ENCODE data around the gene RBCK1. TPM values are rescaled to one million over a fixed set of nuclear protein-coding genes. Genes with fewer than 3 reads are reported as not detected.

Gene RBCK1
- total and polyA plus RNA-seq, 12 donors: 55.2 to 339 (median 128) TPM

DNA sequence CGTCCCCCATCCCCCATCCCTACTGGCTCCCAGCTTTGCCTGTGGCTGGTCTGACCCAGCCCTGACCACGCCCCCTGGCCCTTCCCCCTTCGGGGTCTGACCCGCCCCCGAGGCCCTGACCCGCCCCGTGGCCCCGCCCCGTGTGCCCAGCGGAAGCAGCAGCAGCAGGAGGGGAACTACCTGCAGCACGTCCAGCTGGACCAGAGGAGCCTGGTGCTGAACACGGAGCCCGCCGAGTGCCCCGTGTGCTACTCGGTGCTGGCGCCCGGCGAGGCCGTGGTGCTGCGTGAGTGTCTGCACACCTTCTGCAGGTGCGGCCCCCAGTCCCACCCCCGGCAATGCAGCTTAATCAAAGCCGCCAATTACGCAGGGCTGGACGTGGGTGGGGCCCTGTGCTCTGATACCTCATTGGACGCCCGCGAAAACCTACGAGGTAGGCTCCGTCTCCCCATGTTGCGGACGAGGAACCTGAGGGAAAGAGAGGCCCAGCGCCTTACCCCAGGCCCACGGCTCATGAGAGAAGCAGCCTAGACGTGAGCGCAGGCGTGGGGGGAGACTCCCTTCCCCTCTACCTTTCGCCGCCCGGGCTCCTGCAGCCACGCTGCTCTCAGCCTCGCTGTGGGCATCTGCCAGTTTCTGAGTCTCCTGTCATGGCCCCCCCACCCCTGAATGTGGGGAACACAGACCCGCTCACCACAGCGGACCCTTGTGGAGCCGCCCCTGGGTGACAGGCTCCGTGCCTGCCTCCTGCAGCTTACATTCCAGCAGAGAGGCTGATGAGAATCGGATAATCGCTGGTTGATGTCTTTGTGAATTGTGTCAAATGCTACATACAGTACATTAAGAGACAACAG lies 12.8 kb downstream of the RBCK1 start:
- DNase-seq: peak in 3 of 7 donors; percentile 29 to 59 (median 40)
- Histone ChIP-seq H3K36me3 (replicated peaks in 1 of 2) (peaks cover 0 to 52% of the 10 kb centered on the region in 2 donors), H3K4me1 (replicated peaks in 1 of 2) (peaks cover 11 to 17% of the 10 kb centered on the region in 2 donors), H3K27ac (no peak overlapping the region), H3K4me3 (no peak overlapping the region), H3K9me3 (replicated peaks in 1 of 3) (no peaks in the 10 kb centered on the region), H3K27me3 (no peaks in the 10 kb centered on the region)
- 87 to 94% (median 90%) methylated on average over 18 to 49 of the region's 49 CpGs for WGBS, 4 donors
- intact Hi-C loops (cut with DNase I): no loop called here
- TF ChIP-seq, protein P1, sequence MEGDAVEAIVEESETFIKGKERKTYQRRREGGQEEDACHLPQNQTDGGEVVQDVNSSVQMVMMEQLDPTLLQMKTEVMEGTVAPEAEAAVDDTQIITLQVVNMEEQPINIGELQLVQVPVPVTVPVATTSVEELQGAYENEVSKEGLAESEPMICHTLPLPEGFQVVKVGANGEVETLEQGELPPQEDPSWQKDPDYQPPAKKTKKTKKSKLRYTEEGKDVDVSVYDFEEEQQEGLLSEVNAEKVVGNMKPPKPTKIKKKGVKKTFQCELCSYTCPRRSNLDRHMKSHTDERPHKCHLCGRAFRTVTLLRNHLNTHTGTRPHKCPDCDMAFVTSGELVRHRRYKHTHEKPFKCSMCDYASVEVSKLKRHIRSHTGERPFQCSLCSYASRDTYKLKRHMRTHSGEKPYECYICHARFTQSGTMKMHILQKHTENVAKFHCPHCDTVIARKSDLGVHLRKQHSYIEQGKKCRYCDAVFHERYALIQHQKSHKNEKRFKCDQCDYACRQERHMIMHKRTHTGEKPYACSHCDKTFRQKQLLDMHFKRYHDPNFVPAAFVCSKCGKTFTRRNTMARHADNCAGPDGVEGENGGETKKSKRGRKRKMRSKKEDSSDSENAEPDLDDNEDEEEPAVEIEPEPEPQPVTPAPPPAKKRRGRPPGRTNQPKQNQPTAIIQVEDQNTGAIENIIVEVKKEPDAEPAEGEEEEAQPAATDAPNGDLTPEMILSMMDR (IDR thresholded peaks at IDR 0.05): no peak
- no peak for TF ChIP-seq POLR2A (IDR thresholded peaks at IDR 0.05)

DNA sequence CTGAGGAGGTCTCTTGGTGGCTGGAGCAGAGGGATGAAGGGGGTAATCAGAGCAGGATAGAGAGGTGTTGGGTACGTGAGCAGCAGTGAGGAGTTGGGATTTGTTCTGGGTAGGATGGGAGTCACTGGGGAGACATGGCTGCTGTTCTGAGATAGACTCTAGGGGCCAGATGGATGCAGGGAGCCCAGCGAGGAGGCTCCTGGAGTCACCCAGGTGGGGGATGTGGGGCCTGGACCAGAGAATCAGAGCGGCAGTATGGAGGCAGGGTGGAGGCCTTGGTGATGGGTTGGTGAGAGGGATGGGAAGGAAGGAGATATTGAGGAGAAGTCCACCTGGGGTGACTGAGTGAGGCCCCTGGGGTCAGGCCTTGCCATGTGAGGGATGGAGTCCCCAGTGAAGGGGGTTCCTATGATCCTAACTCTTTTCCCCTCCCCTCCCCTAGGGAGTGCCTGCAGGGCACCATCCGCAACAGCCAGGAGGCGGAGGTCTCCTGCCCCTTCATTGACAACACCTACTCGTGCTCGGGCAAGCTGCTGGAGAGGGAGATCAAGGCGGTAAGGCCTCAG lies 13.7 kb downstream of the RBCK1 start:
- no peak for DNase-seq
- 95 to 99% (median 96%) methylated on average over 8 of the region's 8 CpGs for WGBS, 4 donors

DNA sequence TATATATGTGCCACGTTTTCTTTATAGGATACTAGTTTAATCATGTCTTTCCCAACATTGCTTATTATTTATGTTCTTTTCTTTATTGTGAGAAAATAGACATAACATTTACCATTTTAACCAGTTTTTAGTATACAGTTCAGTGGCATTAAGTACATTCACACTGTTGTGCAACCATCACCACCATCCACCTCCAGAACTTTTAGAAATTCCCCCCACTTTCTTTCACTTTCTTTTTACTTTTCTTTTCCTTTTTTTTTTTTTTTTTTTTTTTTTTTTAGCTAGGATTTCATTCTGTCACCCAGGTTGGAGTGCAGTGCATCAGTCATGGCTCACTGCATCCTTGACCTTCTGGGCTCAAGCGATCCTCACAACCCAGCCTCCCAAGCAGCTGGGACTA lies 18.5 kb downstream of the RBCK1 start:
- TF ChIP-seq POLR2A (IDR thresholded peaks at IDR 0.05): no peak
- TF ChIP-seq, protein P1 (IDR thresholded peaks at IDR 0.05): no peak
- no peaks in the 10 kb centered on the region for H3K27me3 ChIP-seq
- peaks cover 0 to 16% of the 10 kb centered on the region in 2 donors for H3K4me1 ChIP-seq (replicated peaks in 1 of 2)
- H3K4me3 ChIP-seq: no peak overlapping the region
- intact Hi-C loops (cut with DNase I): no loop called here
- no peaks in the 10 kb centered on the region for H3K9me3 ChIP-seq (replicated peaks in 1 of 3)
- DNase-seq: no peak
- WGBS, 4 donors: 72 to 86% (median 77%) methylated on average over 2 of the region's 2 CpGs
- peaks cover 0 to 71% of the 10 kb centered on the region in 2 donors for H3K36me3 ChIP-seq (replicated peaks in 1 of 2)
- H3K27ac ChIP-seq: no peak overlapping the region

More for the DNA sequence above, 13.7 kb downstream of the RBCK1 start:
- Histone ChIP-seq H3K4me3 (no peak overlapping the region), H3K9me3 (replicated peaks in 1 of 3) (no peaks in the 10 kb centered on the region), H3K4me1 (replicated peaks in 1 of 2) (peaks cover 8 to 12% of the 10 kb centered on the region in 2 donors), H3K27ac (no peak overlapping the region), H3K36me3 (replicated peaks in 1 of 2) (peaks cover 0 to 53% of the 10 kb centered on the region in 2 donors), H3K27me3 (no peaks in the 10 kb centered on the region)
- intact Hi-C loops (cut with DNase I): no loop called here
- TF ChIP-seq POLR2A (IDR thresholded peaks at IDR 0.05): no peak

DNA sequence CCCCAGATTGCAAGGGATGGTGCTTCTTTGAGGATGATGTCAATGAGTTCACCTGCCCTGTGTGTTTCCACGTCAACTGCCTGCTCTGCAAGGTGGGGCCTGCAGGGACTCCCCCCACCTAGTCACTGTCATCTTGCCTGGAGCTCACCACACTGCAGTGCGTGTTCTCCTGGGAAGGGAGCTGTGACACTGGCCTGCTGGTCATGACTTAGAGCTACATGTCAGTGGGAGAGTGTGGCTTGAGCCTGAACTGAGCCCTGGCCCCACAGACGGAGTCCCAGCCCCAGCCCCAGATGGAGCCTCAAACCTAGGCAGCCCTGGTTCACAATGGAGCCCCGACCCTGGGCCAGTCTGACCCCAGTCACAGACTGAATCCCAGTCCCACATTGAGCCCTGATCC lies 19.3 kb downstream of the RBCK1 start:
- H3K27me3 ChIP-seq: no peaks in the 10 kb centered on the region
- TF ChIP-seq, protein P1 (IDR thresholded peaks at IDR 0.05): no peak
- TF ChIP-seq POLR2A (IDR thresholded peaks at IDR 0.05): no peak
- 89 to 100% (median 96%) methylated on average over 1 to 4 of the region's 4 CpGs for WGBS, 4 donors
- H3K36me3 ChIP-seq (replicated peaks in 1 of 2): peaks cover 0 to 71% of the 10 kb centered on the region in 2 donors
- H3K4me1 ChIP-seq (replicated peaks in 1 of 2): peaks cover 0 to 16% of the 10 kb centered on the region in 2 donors
- no peak overlapping the region for H3K4me3 ChIP-seq
- DNase-seq: no peak
- intact Hi-C loops (cut with DNase I): no loop called here
- no peaks in the 10 kb centered on the region for H3K9me3 ChIP-seq (replicated peaks in 1 of 3)
- no peak overlapping the region for H3K27ac ChIP-seq

Measured in adrenal gland (tissue), 12 donors.